GM23338 (cell line): ENCODE measurements around the gene THBS3. TPM values are rescaled to one million over a fixed set of nuclear protein-coding genes. Genes with fewer than 3 reads are reported as not detected.

Experiments used
- ATAC-seq: fragments of 200-7000 bp; cut with Tn5 transposase; 3 replicates; pipeline ENCODE4 v1.9.1; 2020
- DNase-seq: peaks from one replicate; pipeline ENCODE4 v3.0.0-alpha.2; 2015; ENCODE audit warnings: low spot score
- H2AFZ ChIP-seq: fragments of 200-600 bp; sonication (generic); 2 replicates; pipeline ENCODE4 v1.8.0; 2016; ENCODE audit warnings: antibody characterized with exemption, mild to moderate bottlenecking, moderate library complexity
- H3F3A ChIP-seq: fragments of 200-600 bp; sonication (generic); replicated peaks from 2 replicates; pipeline ENCODE4 v1.8.0; 2017; ENCODE audit warnings: antibody characterized with exemption, mixed run types, low read depth
- H3K27ac ChIP-seq: fragments of 200-600 bp; sonication (generic); 2 replicates; pipeline ENCODE4 v1.6.1; 2016; ENCODE audit warnings: low read depth
- H3K27me3 ChIP-seq: fragments of 200-600 bp; sonication (generic); 2 replicates; pipeline ENCODE4 v1.8.0; 2016; ENCODE audit warnings: mild to moderate bottlenecking, mixed run types, moderate library complexity; ENCODE audit not compliant: insufficient read depth
- H3K36me3 ChIP-seq: fragments of 200-600 bp; sonication (generic); 2 replicates; pipeline ENCODE4 v1.8.0; 2016; ENCODE audit warnings: mild to moderate bottlenecking; ENCODE audit not compliant: insufficient read depth
- H3K4me1 ChIP-seq: fragments of 200-600 bp; sonication (generic); 2 replicates; pipeline ENCODE4 v1.8.0; 2016; ENCODE audit warnings: mild to moderate bottlenecking, moderate library complexity; ENCODE audit not compliant: insufficient read depth
- H3K4me2 ChIP-seq: fragments of 200-600 bp; sonication (generic); 2 replicates; pipeline ENCODE4 v1.7.1; 2017; ENCODE audit warnings: mixed run types
- H3K4me3 ChIP-seq: fragments of 200-600 bp; sonication (generic); 2 replicates; pipeline ENCODE4 v1.6.1; 2016; ENCODE audit warnings: mixed run types
- H3K79me2 ChIP-seq: fragments of 200-600 bp; sonication (generic); replicated peaks from 2 replicates; pipeline ENCODE4 v1.8.0; 2017; ENCODE audit warnings: mild to moderate bottlenecking; ENCODE audit not compliant: insufficient read depth
- H3K9me2 ChIP-seq: fragments of 200-600 bp; sonication (generic); 2 replicates; pipeline ENCODE4 v1.8.0; 2017; ENCODE audit not compliant: insufficient read depth
- H4K20me1 ChIP-seq: fragments of 200-600 bp; sonication (generic); replicated peaks from 2 replicates; pipeline ENCODE4 v1.8.0; 2017; ENCODE audit warnings: mild to moderate bottlenecking; ENCODE audit not compliant: insufficient read depth
- H3K27ac Mint-ChIP-seq: 2 replicates; pipeline ENCODE4 v1.8.0; 2020; ENCODE audit warnings: inconsistent platforms, mild to moderate bottlenecking, moderate library complexity, mixed read lengths
- H3K27me3 Mint-ChIP-seq: 3 replicates; pipeline ENCODE4 v1.8.0; 2022; ENCODE audit warnings: low read depth, mild to moderate bottlenecking, moderate library complexity, mixed read lengths, inconsistent platforms; ENCODE audit not compliant: insufficient read depth, poor library complexity
- H3K36me3 Mint-ChIP-seq: 3 replicates; pipeline ENCODE4 v1.8.0; 2021; ENCODE audit warnings: low read depth, mild to moderate bottlenecking, inconsistent platforms, moderate library complexity, mixed read lengths
- H3K4me1 Mint-ChIP-seq: 3 replicates; pipeline ENCODE4 v1.8.0; 2020; ENCODE audit warnings: mild to moderate bottlenecking, inconsistent platforms, mixed read lengths
- H3K4me3 Mint-ChIP-seq: 3 replicates; pipeline ENCODE4 v1.8.0; 2021; ENCODE audit warnings: moderate library complexity, mild to moderate bottlenecking, inconsistent platforms, mixed read lengths
- H3K9me3 Mint-ChIP-seq: 3 replicates; pipeline ENCODE4 v1.8.0; 2020; ENCODE audit warnings: moderate library complexity, mild to moderate bottlenecking, inconsistent platforms, mixed read lengths
- CTCF ChIP-seq, 2 experiments: fragments of 200-600 bp in 1 of 2; sonication (generic) in 1 of 2; conservative IDR thresholded peaks; 2 replicates each; pipeline versions ENCODE4 v1.5.1 to v1.6.1; 2016 to 2017; ENCODE audit warnings: antibody characterized with exemption in 2 of 2, low read depth in 2 of 2, mild to moderate bottlenecking in 2 of 2, moderate library complexity in 1 of 2
- POLR2AphosphoS5 ChIP-seq: IDR thresholded peaks from 2 replicates; pipeline ENCODE4 v1.6.1; 2016; ENCODE audit warnings: antibody characterized with exemption, low read depth
- REST ChIP-seq: IDR thresholded peaks from one replicate; pipeline ENCODE4 v1.6.1; 2018; ENCODE audit warnings: antibody characterized with exemption; ENCODE audit not compliant: unreplicated experiment
- STAT1 ChIP-seq: IDR thresholded peaks from one replicate; pipeline ENCODE4 v1.6.1; 2016; ENCODE audit warnings: antibody characterized with exemption; ENCODE audit not compliant: unreplicated experiment
- ZNF114 ChIP-seq: fragments of 250-450 bp; sonication (Bioruptor Pico); IDR thresholded peaks from 2 replicates; pipeline ENCODE4 v1.5.0; 2020; ENCODE audit warnings: mild to moderate bottlenecking, moderate library complexity
- ZNF331 ChIP-seq: fragments of 250-450 bp; sonication (Bioruptor Pico); IDR thresholded peaks from 2 replicates; pipeline ENCODE4 v1.5.0; 2020; ENCODE audit warnings: low read depth, mild to moderate bottlenecking, moderate library complexity
- ZNF462 ChIP-seq: fragments of 250-450 bp; sonication (Bioruptor Pico); IDR thresholded peaks from 2 replicates; pipeline ENCODE4 v1.5.0; 2020; ENCODE audit warnings: mild to moderate bottlenecking, moderate library complexity
- polyA plus RNA-seq: library from polyadenylated mRNA; unstranded; fragments of >200 nt; fragmentation: Nextera tagmentation; extraction: Ambion mirVana; gene quantifications from 2 replicates; pipeline ENCODE4 v1.2.1, GENCODE V29; 2016
- total RNA-seq: library from RNA; depleted of rRNA; stranded (reverse); fragments of >200 nt; shearing (Covaris generic); gene quantifications from 2 replicates; pipeline ENCODE4 v1.2.3, GENCODE V29; 2014
- TF ChIP-seq, protein P1 (sequence below): IDR thresholded peaks from 2 replicates; pipeline ENCODE4 v1.6.1; 2016; ENCODE audit warnings: antibody characterized with exemption

THBS3 gene
- total and polyA plus RNA-seq, 2 experiments from 2014 or later: 1.2 to 4.3 TPM

DNA sequence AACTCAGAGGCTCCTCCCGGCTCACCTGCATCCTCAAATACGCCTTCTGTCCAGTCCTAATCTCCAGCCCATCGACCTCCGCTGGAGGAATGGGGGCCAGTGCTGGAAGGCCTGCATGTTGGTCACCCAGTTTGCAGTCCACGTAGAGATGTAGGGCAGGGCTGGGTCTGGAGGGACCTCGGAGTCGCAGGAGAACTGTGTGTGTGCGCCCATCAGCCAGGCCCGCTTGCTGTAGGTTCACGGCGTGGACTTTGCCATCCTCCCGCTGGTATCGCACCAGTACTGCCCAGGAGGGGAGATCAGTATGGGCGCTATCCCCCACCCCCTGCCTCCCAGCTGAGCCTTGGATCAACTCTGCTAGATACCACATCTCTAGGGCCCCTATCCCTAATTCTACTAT lies 2.7 kb downstream of the THBS3 start:
- H3K4me3 ChIP-seq: no peak overlapping the region
- H4K20me1 ChIP-seq: peaks cover 18% of the 10 kb centered on the region
- H3K27me3 ChIP-seq: peaks cover 6% of the 10 kb centered on the region; the same call in 1 of the 2 replicates
- H3K36me3 Mint-ChIP-seq: peaks cover 46% of the 10 kb centered on the region
- peaks cover 20% of the 10 kb centered on the region for H3K36me3 ChIP-seq
- H3K27me3 Mint-ChIP-seq: peaks cover 56% of the 10 kb centered on the region
- H3K27ac ChIP-seq: no peak overlapping the region
- TF ChIP-seq, protein P1, sequence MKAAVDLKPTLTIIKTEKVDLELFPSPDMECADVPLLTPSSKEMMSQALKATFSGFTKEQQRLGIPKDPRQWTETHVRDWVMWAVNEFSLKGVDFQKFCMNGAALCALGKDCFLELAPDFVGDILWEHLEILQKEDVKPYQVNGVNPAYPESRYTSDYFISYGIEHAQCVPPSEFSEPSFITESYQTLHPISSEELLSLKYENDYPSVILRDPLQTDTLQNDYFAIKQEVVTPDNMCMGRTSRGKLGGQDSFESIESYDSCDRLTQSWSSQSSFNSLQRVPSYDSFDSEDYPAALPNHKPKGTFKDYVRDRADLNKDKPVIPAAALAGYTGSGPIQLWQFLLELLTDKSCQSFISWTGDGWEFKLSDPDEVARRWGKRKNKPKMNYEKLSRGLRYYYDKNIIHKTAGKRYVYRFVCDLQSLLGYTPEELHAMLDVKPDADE: no peak
- TF ChIP-seq ZNF114: no peak
- peak; percentile 52 for TF ChIP-seq POLR2AphosphoS5
- TF ChIP-seq CTCF (conservative IDR thresholded peaks at IDR 0.05; ENCODE audit: low read depth in 2 of 2): no peak
- TF ChIP-seq ZNF462: no peak
- TF ChIP-seq STAT1: no peak
- TF ChIP-seq REST: no peak
- TF ChIP-seq ZNF331: no peak
- ATAC-seq (no peak), DNase-seq (no peak)
- H3K79me2 ChIP-seq: 0 out of 2 replicates have a peak, but pooled peaks cover 7% of the 10 kb centered on the region
- no peaks in the 10 kb centered on the region; the same call in 2 of the 3 replicates for H3K9me3 Mint-ChIP-seq
- no peaks in the 10 kb centered on the region for H3K9me2 ChIP-seq
- H3K4me2 ChIP-seq: no peak overlapping the region
- H3K4me1 Mint-ChIP-seq: peaks cover 32% of the 10 kb centered on the region
- H3K4me3 Mint-ChIP-seq: no peak overlapping the region
- peaks cover 19% of the 10 kb centered on the region for H3K4me1 ChIP-seq
- peaks cover 49% of the 10 kb centered on the region for H3F3A ChIP-seq
- H3K27ac Mint-ChIP-seq: no peak overlapping the region
- H2AFZ ChIP-seq: no peak overlapping the region
